Panc1 (cell line): ENCODE measurements around the gene ZBTB20. TPM values are rescaled to one million over a fixed set of nuclear protein-coding genes. Genes with fewer than 3 reads are reported as not detected.

Source experiments
- ATAC-seq: fragments of 200-7000 bp; cut with Tn5 transposase; 2 replicates; pipeline ENCODE4 v1.9.1; 2020; ENCODE audit warnings: mild to moderate bottlenecking, moderate library complexity
- BruUV-seq: library from RNA; stranded (reverse); fragments of 400-500 nt; replicated peaks from 2 replicates; lab custom pipeline; 2021; lab: Mats Ljungman, UMichigan
- CTCF ChIA-PET: fragments of 300-600 bp; sonication (Branson Sonifier 250); formaldehyde crosslinking; loops from one replicate; lab custom pipeline; 2022; ENCODE audit warnings: antibody characterized with exemption; lab: Charles Lee
- POLR2A ChIA-PET: fragments of 300-600 bp; sonication (Branson Sonifier 250); formaldehyde crosslinking; loops from one replicate; lab custom pipeline; 2022; ENCODE audit warnings: antibody characterized with exemption; lab: Charles Lee
- DNase-seq: peaks from one replicate; pipeline ENCODE4 v3.0.0-alpha.2; 2010; ENCODE audit warnings: low read depth, low spot score
- H3K27ac ChIP-seq: 2 replicates; pipeline ENCODE4 v1.5.1; 2011; ENCODE audit warnings: mild to moderate bottlenecking, low read length, inconsistent platforms
- H3K27me3 ChIP-seq: fragments of 200-500 bp; sonication (Bioruptor generic); 2 replicates; pipeline ENCODE4 v1.6.0; 2014; ENCODE audit warnings: low read length, inconsistent platforms; ENCODE audit not compliant: control insufficient read depth, insufficient read depth
- H3K36me3 ChIP-seq: fragments of 200-500 bp; sonication (Bioruptor generic); 2 replicates; pipeline ENCODE4 v1.5.1; 2014; ENCODE audit warnings: inconsistent platforms, mild to moderate bottlenecking, low read length, moderate library complexity; ENCODE audit not compliant: control insufficient read depth, insufficient read depth
- H3K4me1 ChIP-seq: 2 replicates; pipeline ENCODE4 v1.5.1; 2011; ENCODE audit warnings: inconsistent platforms, mild to moderate bottlenecking, low read length, moderate library complexity; ENCODE audit not compliant: control insufficient read depth, insufficient read depth
- H3K4me3 ChIP-seq, 2 experiments: 2 replicates each; pipeline ENCODE4 v1.5.1; 2011 to 2012; ENCODE audit warnings: low read depth in 2 of 2, low read length in 2 of 2, mild to moderate bottlenecking in 2 of 2, inconsistent platforms in 1 of 2, moderate library complexity in 1 of 2
- H3K9me3 ChIP-seq: fragments of 200-500 bp; sonication (Bioruptor generic); 2 replicates; pipeline ENCODE4 v1.5.1; 2014; ENCODE audit warnings: low read depth, mild to moderate bottlenecking, inconsistent platforms, low read length, moderate library complexity; ENCODE audit not compliant: control insufficient read depth, insufficient read depth
- POLR2AphosphoS5 ChIP-seq: IDR thresholded peaks from 2 replicates; pipeline ENCODE4 v1.6.1; 2012; ENCODE audit warnings: mild to moderate bottlenecking, low read depth, low read length, moderate library complexity
- SIN3A ChIP-seq: IDR thresholded peaks from 2 replicates; pipeline ENCODE4 v1.6.1; 2012; ENCODE audit warnings: low read depth, mild to moderate bottlenecking, low read length, moderate library complexity, borderline replicate concordance; ENCODE audit not compliant: insufficient read depth
- TCF7L2 ChIP-seq: IDR thresholded peaks from 2 replicates; pipeline ENCODE4 v1.6.1; 2011; ENCODE audit warnings: mild to moderate bottlenecking, low read depth, low read length, inconsistent platforms
- in situ Hi-C: cut with HindIII; loops from 2 replicates; pipeline ENCODE4 v1.10.0; 2016; ENCODE audit warnings: low sequenced_read_pairs, low pct_unique_long_range_greater_than_20kb
- intact Hi-C: fragments of 100-400 bp; cut with micrococcal nuclease; formaldehyde crosslinking; loops from one replicate; pipeline ENCODE4 v1.10.0; 2022; ENCODE audit not compliant: unreplicated experiment
- total RNA-seq: library from RNA; stranded (reverse); gene quantifications from one replicate; pipeline ENCODE4 v1.2.1, GENCODE V29; 2021; ENCODE audit not compliant: unreplicated experiment
- TF ChIP-seq, protein P1 (sequence below): fragments of 450-650 bp; IDR thresholded peaks from 2 replicates; pipeline ENCODE4 v1.5.1; 2017; ENCODE audit warnings: mild to moderate bottlenecking
- TF ChIP-seq, protein P2 (sequence below), 2 experiments: IDR thresholded peaks; 2 replicates each; pipeline ENCODE4 v1.6.1; 2011 to 2012; ENCODE audit warnings: low read depth in 2 of 2, control low read depth in 1 of 2, low read length in 1 of 2, mild to moderate bottlenecking in 1 of 2, moderate library complexity in 1 of 2; ENCODE audit not compliant: insufficient read depth in 1 of 2

ZBTB20 gene
- total RNA-seq, 1 experiment from 2014 or later, result 4.1 TPM

- intact Hi-C loops, result no loop called here
- no peaks in the 10 kb centered on the region for H3K36me3 ChIP-seq
- no peaks in the 10 kb centered on the region for H3K4me1 ChIP-seq
- DNase-seq (no peak), ATAC-seq (no peak)
- BruUV-seq, result no TSS peak
- no peak overlapping the region for H3K4me3 ChIP-seq
- ChIA-PET CTCF (no interaction called here), POLR2A (no interaction called here)
- H3K27me3 ChIP-seq, result no peaks in the 10 kb centered on the region
- TF ChIP-seq POLR2AphosphoS5 (no peak), SIN3A (no peak), TCF7L2 (no peak)
- TF ChIP-seq, protein P1, sequence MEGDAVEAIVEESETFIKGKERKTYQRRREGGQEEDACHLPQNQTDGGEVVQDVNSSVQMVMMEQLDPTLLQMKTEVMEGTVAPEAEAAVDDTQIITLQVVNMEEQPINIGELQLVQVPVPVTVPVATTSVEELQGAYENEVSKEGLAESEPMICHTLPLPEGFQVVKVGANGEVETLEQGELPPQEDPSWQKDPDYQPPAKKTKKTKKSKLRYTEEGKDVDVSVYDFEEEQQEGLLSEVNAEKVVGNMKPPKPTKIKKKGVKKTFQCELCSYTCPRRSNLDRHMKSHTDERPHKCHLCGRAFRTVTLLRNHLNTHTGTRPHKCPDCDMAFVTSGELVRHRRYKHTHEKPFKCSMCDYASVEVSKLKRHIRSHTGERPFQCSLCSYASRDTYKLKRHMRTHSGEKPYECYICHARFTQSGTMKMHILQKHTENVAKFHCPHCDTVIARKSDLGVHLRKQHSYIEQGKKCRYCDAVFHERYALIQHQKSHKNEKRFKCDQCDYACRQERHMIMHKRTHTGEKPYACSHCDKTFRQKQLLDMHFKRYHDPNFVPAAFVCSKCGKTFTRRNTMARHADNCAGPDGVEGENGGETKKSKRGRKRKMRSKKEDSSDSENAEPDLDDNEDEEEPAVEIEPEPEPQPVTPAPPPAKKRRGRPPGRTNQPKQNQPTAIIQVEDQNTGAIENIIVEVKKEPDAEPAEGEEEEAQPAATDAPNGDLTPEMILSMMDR, result no peak
- TF ChIP-seq, protein P2, sequence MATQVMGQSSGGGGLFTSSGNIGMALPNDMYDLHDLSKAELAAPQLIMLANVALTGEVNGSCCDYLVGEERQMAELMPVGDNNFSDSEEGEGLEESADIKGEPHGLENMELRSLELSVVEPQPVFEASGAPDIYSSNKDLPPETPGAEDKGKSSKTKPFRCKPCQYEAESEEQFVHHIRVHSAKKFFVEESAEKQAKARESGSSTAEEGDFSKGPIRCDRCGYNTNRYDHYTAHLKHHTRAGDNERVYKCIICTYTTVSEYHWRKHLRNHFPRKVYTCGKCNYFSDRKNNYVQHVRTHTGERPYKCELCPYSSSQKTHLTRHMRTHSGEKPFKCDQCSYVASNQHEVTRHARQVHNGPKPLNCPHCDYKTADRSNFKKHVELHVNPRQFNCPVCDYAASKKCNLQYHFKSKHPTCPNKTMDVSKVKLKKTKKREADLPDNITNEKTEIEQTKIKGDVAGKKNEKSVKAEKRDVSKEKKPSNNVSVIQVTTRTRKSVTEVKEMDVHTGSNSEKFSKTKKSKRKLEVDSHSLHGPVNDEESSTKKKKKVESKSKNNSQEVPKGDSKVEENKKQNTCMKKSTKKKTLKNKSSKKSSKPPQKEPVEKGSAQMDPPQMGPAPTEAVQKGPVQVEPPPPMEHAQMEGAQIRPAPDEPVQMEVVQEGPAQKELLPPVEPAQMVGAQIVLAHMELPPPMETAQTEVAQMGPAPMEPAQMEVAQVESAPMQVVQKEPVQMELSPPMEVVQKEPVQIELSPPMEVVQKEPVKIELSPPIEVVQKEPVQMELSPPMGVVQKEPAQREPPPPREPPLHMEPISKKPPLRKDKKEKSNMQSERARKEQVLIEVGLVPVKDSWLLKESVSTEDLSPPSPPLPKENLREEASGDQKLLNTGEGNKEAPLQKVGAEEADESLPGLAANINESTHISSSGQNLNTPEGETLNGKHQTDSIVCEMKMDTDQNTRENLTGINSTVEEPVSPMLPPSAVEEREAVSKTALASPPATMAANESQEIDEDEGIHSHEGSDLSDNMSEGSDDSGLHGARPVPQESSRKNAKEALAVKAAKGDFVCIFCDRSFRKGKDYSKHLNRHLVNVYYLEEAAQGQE (IDR thresholded peaks at IDR 0.05; ENCODE audit: insufficient read depth in 1 of 2, low read depth in 2 of 2, low read length in 1 of 2), result no peak
- no peaks in the 10 kb centered on the region for H3K9me3 ChIP-seq
- no peak overlapping the region for H3K27ac ChIP-seq
- in situ Hi-C loops, result no loop called here
Measured at GRCh38 chr3:114356066-114356465, 791.0 kb downstream of the ZBTB20 start.

DNA sequence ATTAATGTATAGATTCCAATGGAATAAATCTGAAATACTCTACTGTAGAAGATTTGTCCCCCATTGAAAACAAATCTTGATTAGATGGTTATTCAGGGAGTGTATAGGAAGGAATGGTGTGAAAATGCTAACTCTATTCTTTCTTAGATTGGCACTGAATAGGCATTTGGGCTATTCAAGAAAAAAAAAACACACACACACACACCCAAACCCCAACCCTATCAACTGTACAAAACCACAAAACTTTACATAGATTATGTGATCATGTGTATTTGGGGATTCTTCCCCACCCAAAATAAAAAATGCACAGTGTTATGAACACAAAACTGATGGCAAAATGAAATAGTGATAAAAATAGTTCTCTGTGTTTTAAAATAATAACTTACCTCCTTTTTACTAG lies 791.4 kb downstream of the ZBTB20 start:
- no peak overlapping the region for H3K27ac ChIP-seq
- ChIA-PET CTCF (no interaction called here), POLR2A (no interaction called here)
- DNase-seq (no peak), ATAC-seq (no peak)
- TF ChIP-seq POLR2AphosphoS5, result no peak
- TF ChIP-seq, protein P1, result no peak
- TF ChIP-seq TCF7L2, result no peak
- TF ChIP-seq, protein P2 (IDR thresholded peaks at IDR 0.05; ENCODE audit: insufficient read depth in 1 of 2, low read depth in 2 of 2, low read length in 1 of 2), result no peak
- TF ChIP-seq SIN3A, result no peak
- H3K4me3 ChIP-seq, result no peak overlapping the region
- H3K9me3 ChIP-seq, result no peaks in the 10 kb centered on the region
- in situ Hi-C loops (no loop called here), intact Hi-C loops (no loop called here)
- H3K27me3 ChIP-seq, result no peaks in the 10 kb centered on the region
- no TSS peak for BruUV-seq
- H3K36me3 ChIP-seq, result no peaks in the 10 kb centered on the region
- H3K4me1 ChIP-seq, result no peaks in the 10 kb centered on the region
